H4 (cell line): ENCODE measurements around the gene CLCNKA. TPM values are rescaled to one million over a fixed set of nuclear protein-coding genes. Genes with fewer than 3 reads are reported as not detected.
"Not testable (repeated sequence)": the region's sequence is repeated elsewhere in the genome, so short reads cannot be mapped to it uniquely, and the experiment has no call there.

Experiments used
- DNase-seq: peaks from one replicate; pipeline ENCODE4 v3.0.0-alpha.2; 2015; ENCODE audit warnings: low spot score
- total RNA-seq: library from RNA; depleted of rRNA; stranded (reverse); fragments of >200 nt; shearing (Covaris generic); gene quantifications from 2 replicates; pipeline ENCODE4 v1.2.3, GENCODE V29; 2014

Gene CLCNKA
- total RNA-seq, 1 experiment from 2014 or later = not detected

GRCh38 chr1:16017461-16018303, 4.2 kb upstream of the CLCNKA start, which contains the start of gene HSPB7:
Gene HSPB7 (minus strand): TSS chr1:16018043. CDS start chr1:16017963, 80 bp downstream.
- DNase-seq = no peak

DNA sequence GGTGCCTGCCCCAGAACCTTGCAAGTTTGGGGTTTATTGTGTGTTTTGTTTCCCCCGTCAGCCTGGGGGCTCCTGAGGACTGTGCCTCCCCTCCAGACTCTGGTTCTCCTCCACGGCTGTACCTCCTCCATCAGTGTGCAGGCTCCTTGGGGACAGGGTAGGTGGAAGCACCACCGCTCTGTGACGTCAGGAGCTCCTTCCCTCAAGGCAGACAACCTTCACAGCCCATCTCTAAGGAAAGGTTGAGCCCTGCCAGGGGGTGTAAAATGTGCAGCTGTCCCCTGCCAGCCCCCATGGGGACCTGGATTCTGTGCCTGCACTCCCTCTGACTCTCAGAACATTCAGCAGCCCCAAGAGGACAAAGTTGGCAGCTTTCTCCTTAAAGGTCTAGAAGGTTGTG, 3.5 kb upstream of the CLCNKA start:
- no peak for DNase-seq

DNA sequence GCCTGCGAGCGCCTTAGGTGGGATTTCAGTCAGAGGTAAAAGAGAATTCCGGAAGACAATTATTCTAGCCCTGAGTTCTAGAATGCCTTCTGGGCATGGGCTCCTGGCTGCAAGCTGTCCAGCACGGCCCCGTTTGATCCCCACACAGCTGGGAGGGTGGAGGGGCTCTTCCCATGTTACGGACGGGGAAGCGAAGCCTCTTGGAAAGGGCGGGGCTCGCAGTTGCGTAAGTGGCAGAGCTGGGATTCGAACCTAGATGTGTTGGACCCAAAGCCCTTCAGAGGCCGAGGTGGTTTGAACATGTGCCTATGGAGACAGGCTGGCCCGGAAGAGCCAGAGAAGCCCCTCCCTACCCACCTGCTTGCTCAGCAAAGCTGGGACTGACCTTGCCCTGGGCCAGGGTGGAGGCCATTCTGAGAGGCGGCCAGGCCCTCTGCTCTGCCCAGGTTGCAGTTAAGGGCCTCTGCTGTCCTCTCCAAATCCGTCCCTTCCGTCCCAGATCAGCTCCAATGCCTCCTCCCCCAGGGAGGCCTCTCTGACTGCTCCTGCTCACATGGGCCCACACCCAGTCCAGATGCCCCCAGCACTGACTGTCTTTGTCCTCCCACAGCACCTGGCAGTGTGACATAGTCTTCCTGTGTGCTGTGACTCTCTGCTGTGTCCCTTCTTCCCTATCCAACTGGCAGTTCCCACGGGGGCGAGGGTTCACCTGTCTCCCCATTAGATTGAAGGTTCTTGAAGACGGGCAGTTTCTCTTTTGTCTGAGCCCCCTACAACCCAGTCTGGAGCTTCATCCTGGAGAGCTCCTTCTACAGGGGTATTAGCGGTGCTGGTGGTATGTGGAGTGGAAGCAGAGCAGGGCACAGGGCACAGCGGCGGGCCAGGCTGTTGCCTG, 2.8 kb upstream of the CLCNKA start:
- no peak for DNase-seq

DNA sequence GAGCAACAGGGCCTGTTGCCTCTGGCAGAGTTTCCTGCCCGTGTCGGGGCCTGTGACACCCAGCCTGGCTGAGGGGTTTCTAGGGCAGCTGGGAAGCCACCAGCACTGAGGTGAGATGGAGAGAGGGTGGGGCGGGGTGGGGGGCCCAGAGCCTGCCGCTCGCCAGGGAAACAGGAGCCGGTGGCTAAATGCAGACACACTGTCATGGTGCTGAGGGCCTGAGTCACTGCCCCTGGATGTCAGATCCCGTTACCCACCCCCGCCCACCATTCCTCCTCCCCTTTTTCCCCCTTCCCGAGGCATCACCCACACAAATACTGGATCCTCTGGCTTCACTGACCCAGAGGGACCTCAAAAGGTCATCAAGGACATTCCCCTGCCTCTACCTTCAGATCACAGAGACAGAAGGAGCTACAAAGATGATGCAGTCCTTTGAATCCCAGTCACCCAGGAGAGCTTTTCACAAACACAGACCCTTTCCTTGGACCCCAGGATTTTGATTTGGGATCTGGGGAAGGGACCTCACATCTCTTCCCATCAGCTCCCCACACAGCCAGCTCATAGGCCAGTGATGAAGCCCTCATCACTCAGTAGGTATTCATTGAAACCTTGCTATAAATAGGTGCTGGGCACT, 2.1 kb upstream of the CLCNKA start:
- no peak for DNase-seq

DNA sequence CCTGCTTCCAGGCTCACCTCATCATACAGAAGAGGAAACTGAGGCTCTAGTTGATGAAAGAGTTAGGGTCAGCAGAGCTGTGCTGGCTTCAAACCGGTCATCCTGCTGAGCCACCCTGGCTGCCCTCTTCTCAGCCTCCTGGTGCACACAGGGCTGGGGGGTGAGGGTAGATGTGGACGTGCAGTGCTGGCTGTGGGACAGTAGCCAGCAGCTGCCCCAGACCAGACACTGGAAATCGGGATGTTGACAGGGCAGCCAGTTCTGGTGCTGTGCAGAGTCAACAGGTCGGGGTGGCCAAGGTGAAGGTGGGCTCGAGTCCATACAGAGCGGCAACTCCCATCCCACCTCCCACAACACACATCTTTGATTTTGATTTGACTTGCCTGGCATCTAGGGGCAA, 1.5 kb upstream of the CLCNKA start:
- DNase-seq = no peak

DNA sequence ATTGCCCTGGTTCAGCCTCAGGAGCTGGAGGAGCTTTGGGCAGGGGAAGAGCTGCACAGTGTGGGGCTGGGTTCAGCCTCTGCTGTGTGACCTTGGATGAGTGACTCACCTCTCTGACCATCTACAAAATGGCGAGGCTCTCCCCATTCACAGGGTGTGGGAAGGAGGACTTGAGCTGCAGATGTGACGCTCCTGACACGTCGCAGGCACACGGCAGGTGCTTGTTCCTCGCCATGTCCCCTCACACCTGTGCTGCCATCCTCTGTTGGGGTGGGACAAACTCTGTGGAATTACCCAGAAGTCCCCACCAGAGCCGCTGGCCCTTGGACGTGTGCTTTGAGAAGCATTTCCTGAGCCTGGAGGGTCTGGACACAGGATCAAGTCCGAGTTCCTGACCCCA, 958 bp upstream of the CLCNKA start:
- not testable (repeated sequence) for DNase-seq

- no peak for DNase-seq
Measured at GRCh38 chr1:16022393-16022792, 557 bp downstream of the CLCNKA start.

DNA sequence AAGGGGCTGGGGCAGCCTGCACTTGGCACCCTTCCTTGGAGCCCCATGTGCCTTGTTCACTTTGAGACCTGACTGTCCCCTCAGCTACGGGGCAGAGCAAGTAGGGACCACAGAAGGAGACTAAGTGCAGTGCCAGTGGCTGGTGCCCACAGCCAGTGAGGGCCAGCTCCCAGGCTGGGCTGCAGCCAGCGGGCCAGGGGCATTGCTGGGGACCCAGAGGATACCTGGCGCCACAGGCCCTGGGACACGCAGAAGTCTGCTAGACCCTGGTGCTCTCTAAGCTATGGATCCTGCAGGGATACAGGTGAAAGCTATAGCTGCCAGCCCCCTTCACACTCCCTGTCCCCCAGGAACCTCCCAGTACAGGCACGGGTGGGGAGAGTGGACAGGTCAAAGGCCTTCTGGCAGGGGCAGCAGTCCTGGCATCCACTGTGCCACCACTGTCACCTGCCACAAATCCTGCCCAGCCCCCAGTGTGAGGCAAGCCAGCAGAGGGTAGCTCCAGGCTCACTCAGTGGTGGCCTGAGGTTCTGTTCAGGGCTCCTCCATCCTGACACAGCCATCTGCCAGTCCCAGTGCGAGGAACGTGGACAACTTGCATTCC, 1.3 kb downstream of the CLCNKA start:
- DNase-seq = no peak

GRCh38 chr1:16026302-16026701, 4.5 kb downstream of the CLCNKA start:
- DNase-seq = not testable (repeated sequence)

DNA sequence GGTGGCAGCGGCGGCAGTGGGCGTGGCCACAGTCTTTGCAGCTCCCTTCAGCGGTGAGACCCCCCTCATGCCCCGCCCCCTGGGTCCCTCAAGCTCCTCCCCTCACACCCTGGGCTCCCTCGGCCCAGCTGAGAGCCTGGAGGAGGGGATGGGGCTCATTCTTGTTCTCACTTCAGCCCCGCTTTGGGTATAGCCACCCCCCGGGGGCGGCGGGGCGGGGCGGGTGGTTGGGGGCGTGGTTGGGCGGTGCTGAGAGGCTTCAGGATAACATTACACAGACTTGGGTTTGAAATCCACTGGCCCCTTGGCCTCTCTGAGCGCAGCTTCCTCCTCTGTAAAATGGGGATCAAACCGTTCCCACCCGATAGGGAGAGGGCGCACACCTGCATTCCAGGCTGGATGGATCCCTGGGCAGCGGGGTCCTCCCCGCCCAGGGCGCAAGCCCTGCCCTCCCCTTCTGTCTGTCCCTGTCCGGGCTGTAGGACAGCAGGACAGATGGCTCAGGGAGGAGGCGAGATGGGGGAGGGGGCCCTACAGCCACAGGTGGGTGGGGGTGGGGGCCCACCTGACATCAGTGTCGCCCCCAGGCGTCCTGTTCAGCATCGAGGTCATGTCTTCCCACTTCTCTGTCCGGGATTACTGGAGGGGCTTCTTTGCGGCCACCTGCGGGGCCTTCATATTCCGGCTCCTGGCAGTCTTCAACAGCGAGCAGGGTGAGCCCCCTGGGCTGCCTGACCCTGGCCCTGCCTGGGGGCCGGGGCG, 5.1 kb downstream of the CLCNKA start:
- DNase-seq = no peak

DNA sequence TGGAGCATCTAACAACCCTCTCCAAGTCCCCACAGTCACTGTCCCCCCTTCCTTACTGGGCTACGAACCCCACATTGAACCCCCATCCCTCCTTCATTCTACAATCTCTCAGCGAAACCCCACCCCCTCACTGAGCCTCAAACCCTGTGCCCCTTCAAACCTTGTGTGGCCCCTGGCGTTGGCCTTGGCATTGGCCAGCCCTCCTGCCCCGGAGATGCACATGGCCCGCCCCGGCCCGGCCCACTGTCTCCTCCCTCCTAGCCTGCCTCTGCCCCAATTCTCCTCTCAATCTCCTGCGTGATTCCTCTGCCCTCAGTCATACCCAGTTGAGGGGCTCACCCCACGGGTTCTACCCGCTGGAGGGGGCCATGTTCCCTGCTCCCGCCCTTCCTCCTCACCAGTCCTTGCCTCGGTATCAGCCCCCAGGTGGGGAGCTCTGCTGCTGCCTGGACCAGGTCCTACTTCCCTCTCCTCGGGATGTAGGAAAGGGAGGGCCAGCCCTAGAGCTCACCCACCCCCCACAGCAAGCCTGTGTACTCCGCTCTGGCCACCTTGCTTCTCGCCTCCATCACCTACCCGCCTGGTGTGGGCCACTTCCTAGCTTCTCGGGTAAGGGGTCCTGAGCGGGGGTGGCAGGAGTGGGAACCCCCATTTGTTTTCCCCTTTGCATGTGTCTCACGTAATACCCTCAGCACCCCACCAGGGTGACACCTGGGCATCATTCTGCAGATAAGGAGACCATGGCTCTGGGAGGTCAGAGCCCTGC, 6.6 kb downstream of the CLCNKA start:
- DNase-seq = no peak

- not testable (repeated sequence) for DNase-seq
Measured at GRCh38 chr1:16029003-16029268, 7.1 kb downstream of the CLCNKA start.

- no peak for DNase-seq
Measured at GRCh38 chr1:16029288-16029687, 7.5 kb downstream of the CLCNKA start.

- DNase-seq = no peak
Measured at GRCh38 chr1:16031551-16031950, 9.7 kb downstream of the CLCNKA start.

GRCh38 chr1:16032388-16033102, 10.7 kb downstream of the CLCNKA start:
- DNase-seq = peak; percentile 83

DNA sequence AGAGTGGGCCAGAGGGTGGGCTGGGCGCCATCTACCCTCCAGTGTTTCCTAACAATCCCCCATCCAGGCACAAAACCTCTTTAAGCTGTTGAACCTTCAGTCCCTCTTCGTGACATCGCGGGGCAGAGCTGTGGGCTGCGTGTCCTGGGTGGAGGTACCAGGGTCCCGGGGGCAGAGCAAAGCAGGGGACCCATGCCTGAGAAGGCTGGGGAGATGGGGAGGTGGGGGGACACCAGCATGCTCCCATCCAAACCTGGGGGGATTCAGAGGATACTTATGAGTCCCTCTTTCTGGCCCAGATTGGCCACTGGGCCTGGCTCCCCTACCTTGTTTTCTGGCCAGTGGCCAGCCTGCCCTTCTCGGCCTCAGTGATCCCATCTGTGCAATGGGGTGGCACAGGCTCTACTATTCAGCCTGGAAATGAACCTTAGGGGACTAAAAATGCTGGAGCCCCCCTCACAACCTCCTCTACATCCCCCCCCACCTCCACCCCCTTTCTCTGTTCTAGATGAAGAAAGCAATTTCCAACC, 11.3 kb downstream of the CLCNKA start:
- DNase-seq = not testable (repeated sequence)

GRCh38 chr1:16036461-16036860, 14.6 kb downstream of the CLCNKA start:
- not testable (repeated sequence) for DNase-seq

- no peak for DNase-seq
Measured at GRCh38 chr1:16038620-16038912, 16.7 kb downstream of the CLCNKA start.

GRCh38 chr1:16039871-16040270, 18.0 kb downstream of the CLCNKA start:
- not testable (repeated sequence) for DNase-seq

DNA sequence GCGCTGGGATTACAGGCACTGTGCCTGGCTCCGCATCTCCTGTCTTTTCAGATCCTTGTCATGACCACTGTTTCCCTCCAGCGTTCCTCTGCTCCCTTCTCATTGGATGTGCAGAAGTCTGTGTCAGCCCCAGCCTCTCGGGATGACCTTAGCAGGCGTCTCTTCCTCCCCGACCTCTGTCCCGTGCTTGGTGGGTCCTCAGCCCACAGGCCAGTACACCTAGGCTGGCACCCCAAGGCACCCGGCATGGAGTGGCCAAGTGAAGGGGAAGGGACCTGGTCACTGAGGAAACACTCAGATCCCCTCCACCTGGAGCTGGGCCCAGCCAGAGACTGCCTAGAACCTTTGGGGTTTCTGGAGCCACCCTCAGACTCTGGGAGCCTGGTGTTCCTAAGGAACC, 19.4 kb downstream of the CLCNKA start:
- no peak for DNase-seq
